H9 (cell line): Measurements from ENCODE around the gene PTMA. TPM values are rescaled to one million over a fixed set of nuclear protein-coding genes. Genes with fewer than 3 reads are reported as not detected.

ENCODE experiments used
- DNase-seq: peaks from one replicate; pipeline ENCODE4 v3.0.0-alpha.2; 2017
- H2AFZ ChIP-seq: one replicate; pipeline ENCODE4 v1.6.1; 2013; ENCODE audit warnings: mild to moderate bottlenecking, low read length, control low read depth, moderate library complexity
- H2AK5ac ChIP-seq: 2 replicates; pipeline ENCODE4 v1.6.1; 2013; ENCODE audit warnings: low read length, control low read depth, mixed read lengths; ENCODE audit not compliant: insufficient read length
- H2BK120ac ChIP-seq: one replicate; pipeline ENCODE4 v1.6.1; 2013; ENCODE audit warnings: low read depth, mild to moderate bottlenecking, low read length, control low read depth, inconsistent platforms; ENCODE audit not compliant: poor library complexity, severe bottlenecking
- H2BK12ac ChIP-seq: 2 replicates; pipeline ENCODE4 v1.6.1; 2013; ENCODE audit warnings: low read length, control low read depth, mixed read lengths, low read depth; ENCODE audit not compliant: insufficient read length
- H2BK15ac ChIP-seq: 2 replicates; pipeline ENCODE4 v1.6.1; 2013; ENCODE audit warnings: low read depth, low read length, control low read depth
- H2BK20ac ChIP-seq: one replicate; pipeline ENCODE4 v1.6.1; 2013; ENCODE audit warnings: low read depth, mild to moderate bottlenecking, low read length, control low read depth, inconsistent platforms; ENCODE audit not compliant: poor library complexity, severe bottlenecking
- H2BK5ac ChIP-seq: 2 replicates; pipeline ENCODE4 v1.6.1; 2013; ENCODE audit warnings: low read length, control low read depth, mixed read lengths; ENCODE audit not compliant: insufficient read length
- H3K14ac ChIP-seq: 2 replicates; pipeline ENCODE4 v1.6.1; 2013; ENCODE audit warnings: low read length, control low read depth; ENCODE audit not compliant: insufficient read depth
- H3K18ac ChIP-seq: 2 replicates; pipeline ENCODE4 v1.6.1; 2013; ENCODE audit warnings: low read depth, mild to moderate bottlenecking, mixed read lengths, low read length, control low read depth; ENCODE audit not compliant: insufficient read length
- H3K23ac ChIP-seq: 2 replicates; pipeline ENCODE4 v1.6.1; 2013; ENCODE audit warnings: low read length, control low read depth, mixed read lengths, low read depth; ENCODE audit not compliant: insufficient read length
- H3K23me2 ChIP-seq: 2 replicates; pipeline ENCODE4 v1.6.1; 2013; ENCODE audit warnings: low read depth, mild to moderate bottlenecking, mixed read lengths, low read length, control low read depth; ENCODE audit not compliant: insufficient read length, poor library complexity, severe bottlenecking
- H3K27ac ChIP-seq: 2 replicates; pipeline ENCODE4 v1.5.1; 2013; ENCODE audit warnings: low read length, control low read depth, mixed read lengths, low read depth; ENCODE audit not compliant: insufficient read length
- H3K27me3 ChIP-seq: 2 replicates; pipeline ENCODE4 v1.6.1; 2013; ENCODE audit warnings: low read length, control low read depth, inconsistent platforms; ENCODE audit not compliant: insufficient read depth
- H3K4ac ChIP-seq: 2 replicates; pipeline ENCODE4 v1.6.1; 2013; ENCODE audit warnings: low read depth, mild to moderate bottlenecking, control low read depth, inconsistent platforms, low read length, moderate library complexity
- H3K4me1 ChIP-seq: 2 replicates; pipeline ENCODE4 v1.6.1; 2013; ENCODE audit warnings: low read length, control low read depth, inconsistent platforms; ENCODE audit not compliant: insufficient read depth
- H3K4me2 ChIP-seq: 2 replicates; pipeline ENCODE4 v1.6.1; 2013; ENCODE audit warnings: low read length, control low read depth, mixed read lengths; ENCODE audit not compliant: insufficient read length, insufficient read depth
- H3K56ac ChIP-seq: 2 replicates; pipeline ENCODE4 v1.6.1; 2013; ENCODE audit warnings: low read depth, mild to moderate bottlenecking, mixed read lengths, low read length, control low read depth; ENCODE audit not compliant: insufficient read length
- H3K79me1 ChIP-seq: 2 replicates; pipeline ENCODE4 v1.6.1; 2013; ENCODE audit warnings: low read depth, mild to moderate bottlenecking, moderate library complexity, low read length, control low read depth, inconsistent platforms; ENCODE audit not compliant: insufficient read depth, poor library complexity, severe bottlenecking
- H3K79me2 ChIP-seq: 2 replicates; pipeline ENCODE4 v1.6.1; 2013; ENCODE audit warnings: low read length, control low read depth, inconsistent platforms; ENCODE audit not compliant: insufficient read depth
- H3K9ac ChIP-seq: 2 replicates; pipeline ENCODE4 v1.6.1; 2013; ENCODE audit warnings: low read length, control low read depth, mixed read lengths; ENCODE audit not compliant: insufficient read length; ENCODE audit errors: extremely low read depth
- H3K9me3 ChIP-seq: one replicate; pipeline ENCODE4 v1.6.1; 2013; ENCODE audit warnings: low read depth, low read length, inconsistent platforms; ENCODE audit not compliant: control insufficient read depth
- H3T11ph ChIP-seq: one replicate; pipeline ENCODE4 v1.6.1; 2013; ENCODE audit warnings: mild to moderate bottlenecking, low read length, control low read depth, inconsistent platforms
- H4K20me1 ChIP-seq: one replicate; pipeline ENCODE4 v1.6.1; 2013; ENCODE audit not compliant: control insufficient read depth, insufficient read length, insufficient read depth
- H4K5ac ChIP-seq: 2 replicates; pipeline ENCODE4 v1.6.1; 2013; ENCODE audit warnings: low read depth, mild to moderate bottlenecking, mixed read lengths, low read length, control low read depth; ENCODE audit not compliant: insufficient read length
- H4K8ac ChIP-seq: replicated peaks from 2 replicates; pipeline ENCODE4 v1.6.1; 2013; ENCODE audit warnings: low read length, control low read depth, mixed read lengths, low read depth; ENCODE audit not compliant: insufficient read length
- H4K91ac ChIP-seq: 2 replicates; pipeline ENCODE4 v1.6.1; 2013; ENCODE audit warnings: low read depth, mild to moderate bottlenecking, moderate library complexity, mixed read lengths, low read length, control low read depth; ENCODE audit not compliant: insufficient read length
- H3K27ac Mint-ChIP-seq, 3 experiments: 2 replicates in 2 of 3; 3 replicates in 1 of 3; pipeline ENCODE4 v1.8.0; 2020 to 2021; ENCODE audit warnings: mixed read lengths in 3 of 3, mild to moderate bottlenecking in 1 of 3, moderate library complexity in 1 of 3
- H3K27me3 Mint-ChIP-seq: 2 replicates; pipeline ENCODE4 v1.8.0; 2021; ENCODE audit warnings: low read depth, mild to moderate bottlenecking, moderate library complexity, mixed read lengths
- H3K36me3 Mint-ChIP-seq, 3 experiments: 2 replicates in 2 of 3; 3 replicates in 1 of 3; pipeline ENCODE4 v1.8.0; 2020 to 2021; ENCODE audit warnings: low read depth in 3 of 3, mixed read lengths in 3 of 3; ENCODE audit not compliant: insufficient read depth in 1 of 3
- H3K4me1 Mint-ChIP-seq, 2 experiments: 2 replicates each; pipeline ENCODE4 v1.8.0; 2020; ENCODE audit warnings: mixed read lengths in 2 of 2
- H3K4me3 Mint-ChIP-seq, 2 experiments: 2 replicates in 1 of 2; 3 replicates in 1 of 2; pipeline ENCODE4 v1.8.0; 2020 to 2021; ENCODE audit warnings: mild to moderate bottlenecking in 2 of 2, mixed read lengths in 2 of 2, moderate library complexity in 1 of 2
- H3K9me3 Mint-ChIP-seq, 2 experiments: 2 replicates in 1 of 2; 3 replicates in 1 of 2; pipeline ENCODE4 v1.8.0; 2020; ENCODE audit warnings: mild to moderate bottlenecking in 2 of 2, mixed read lengths in 2 of 2, moderate library complexity in 1 of 2
- CTCF ChIP-seq: fragments of 200-600 bp; sonication (generic); conservative IDR thresholded peaks from 3 replicates; pipeline ENCODE4 v1.8.0; 2021; ENCODE audit warnings: antibody characterized with exemption, mild to moderate bottlenecking
- WGBS: extraction: QIAGEN DNeasy Blood & Tissue Kit; methylation state at CpG from one replicate; pipeline ENCODE4 v1.1.7; 2013; ENCODE audit warnings: missing lambda C conversion rate, low lambda C conversion rate, mixed read lengths; ENCODE audit not compliant: insufficient read length; ENCODE audit errors: extremely low coverage; 5-methylcytosine and 5-hydroxymethylcytosine counted together
- total RNA-seq: library from RNA; stranded (reverse); gene quantifications from 2 replicates; pipeline ENCODE4 v1.2.1, GENCODE V29; 2021

PTMA gene
- total RNA-seq, 1 experiment from 2014 or later: 1,963 TPM

GRCh38 chr2:231726276-231726675 lies 18.0 kb downstream of the PTMA start:
- Histone ChIP-seq H4K91ac (no peak overlapping the region), H3K4ac (no peak overlapping the region), H2AFZ (no peak overlapping the region), H2BK20ac (no peak overlapping the region), H2BK5ac (no peak overlapping the region), H2BK12ac (no peak overlapping the region), H3K4me2 (no peak overlapping the region), H2AK5ac (no peak overlapping the region), H3K23ac (no peak overlapping the region), H3K79me2 (no peaks in the 10 kb centered on the region), H3K23me2 (no peaks in the 10 kb centered on the region), H2BK120ac (no peak overlapping the region), H3K4me1 (no peaks in the 10 kb centered on the region), H3K27ac (no peak overlapping the region), H3K18ac (no peak overlapping the region), H3K9ac (no peak overlapping the region), H3K27me3 (no peaks in the 10 kb centered on the region), H3K9me3 (no peaks in the 10 kb centered on the region), H3T11ph (no peak overlapping the region), H3K14ac (no peak overlapping the region), H2BK15ac (no peak overlapping the region), H4K20me1 (no peaks in the 10 kb centered on the region), H4K8ac (no peak overlapping the region), H3K56ac (no peak overlapping the region), H4K5ac (no peak overlapping the region), H3K79me1 (no peaks in the 10 kb centered on the region)
- no peaks in the 10 kb centered on the region for H3K9me3 Mint-ChIP-seq
- peaks cover 11 to 20% of the 10 kb centered on the region in 2 experiments for H3K4me1 Mint-ChIP-seq
- no peak for TF ChIP-seq CTCF
- WGBS: no CpG with 5 or more reads among the region's 8 CpGs
- no peak overlapping the region for H3K27ac Mint-ChIP-seq
- DNase-seq: no peak
- no peak overlapping the region for H3K4me3 Mint-ChIP-seq
- H3K36me3 Mint-ChIP-seq: peaks cover 0 to 5% (median 4%) of the 10 kb centered on the region in 3 experiments; a peak in 2 of 7 replicates
- H3K27me3 Mint-ChIP-seq: no peaks in the 10 kb centered on the region; the same call in 1 of the 2 replicates
